H1 (cell line): Measurements from ENCODE around the gene GALR1. TPM values are rescaled to one million over a fixed set of nuclear protein-coding genes. Genes with fewer than 3 reads are reported as not detected.

ENCODE experiments used
- BRCA1 ChIP-seq: IDR thresholded peaks from 2 replicates; pipeline ENCODE4 v1.6.1; 2012; ENCODE audit warnings: low read depth, low read length, improper control_type of control experiment
- HDAC2 ChIP-seq, 2 experiments: fragments of 300-600 bp in 1 of 2; sonication (generic) in 1 of 2; IDR thresholded peaks; 2 replicates each; pipeline ENCODE4 v1.6.1; 2011 to 2012; ENCODE audit warnings: low read depth in 2 of 2, low read length in 2 of 2, mild to moderate bottlenecking in 2 of 2, moderate library complexity in 2 of 2, borderline replicate concordance in 1 of 2, inconsistent platforms in 1 of 2
- HDAC6 ChIP-seq: IDR thresholded peaks from one replicate; pipeline ENCODE4 v1.7.1; 2012; ENCODE audit warnings: low read depth, mild to moderate bottlenecking, inconsistent platforms, low read length, moderate library complexity
- RFX5 ChIP-seq: IDR thresholded peaks from 2 replicates; pipeline ENCODE4 v1.6.1; 2011; ENCODE audit warnings: low read depth, low read length, improper control_type of control experiment, borderline replicate concordance
- SP2 ChIP-seq: IDR thresholded peaks from 2 replicates; pipeline ENCODE4 v1.6.1; 2012; ENCODE audit warnings: mild to moderate bottlenecking, low read length, inconsistent platforms
- YY1 ChIP-seq: IDR thresholded peaks from 2 replicates; pipeline ENCODE4 v1.6.1; 2011; ENCODE audit warnings: low read depth, mild to moderate bottlenecking, low read length
- polyA plus RNA-seq, 7 experiments: library from polyadenylated mRNA; depleted of rRNA in 3 of 7; stranded (reverse) in 5 of 7; unstranded in 2 of 7; fragments of >200 nt in 5 of 7; fragments of 200-250 nt in 2 of 7; gene quantifications; 1 replicate in 5 of 7; 2 replicates in 1 of 7; 4 replicates in 1 of 7; pipeline versions ENCODE4 v1.2.1 to v1.2.3, GENCODE V29; 2011 to 2013; ENCODE audit warnings: missing spikeins in 2 of 7, mixed read lengths in 2 of 7
- total RNA-seq: library from RNA; stranded (reverse); fragmentation: NEBNext Ultra II Directional; extraction: Animal tissue kit (Norgen Biotek cat#: 25700); gene quantifications from 2 replicates; pipeline ENCODE4 v1.2.1, GENCODE V29; 2021
- TF ChIP-seq, protein P1 (sequence below): fragments of 300-600 bp; sonication (generic); IDR thresholded peaks from 2 replicates; pipeline ENCODE4 v1.7.1; 2012; ENCODE audit warnings: low read length, moderate library complexity, mild to moderate bottlenecking, inconsistent platforms; ENCODE audit not compliant: insufficient replicate concordance
- TF ChIP-seq, protein P2 (sequence below): IDR thresholded peaks from 2 replicates; pipeline ENCODE4 v1.6.1; 2012; ENCODE audit warnings: low read length, inconsistent platforms
- TF ChIP-seq, protein P3 (sequence below): IDR thresholded peaks from 2 replicates; pipeline ENCODE4 v1.6.1; 2012; ENCODE audit warnings: inconsistent platforms

The GALR1 gene
- total and polyA plus RNA-seq, 2 of the 8 experiments (the other 6 are each of a cell fraction or from before 2014, with no cell fraction given), result 0.09 to 1.6 TPM

DNA sequence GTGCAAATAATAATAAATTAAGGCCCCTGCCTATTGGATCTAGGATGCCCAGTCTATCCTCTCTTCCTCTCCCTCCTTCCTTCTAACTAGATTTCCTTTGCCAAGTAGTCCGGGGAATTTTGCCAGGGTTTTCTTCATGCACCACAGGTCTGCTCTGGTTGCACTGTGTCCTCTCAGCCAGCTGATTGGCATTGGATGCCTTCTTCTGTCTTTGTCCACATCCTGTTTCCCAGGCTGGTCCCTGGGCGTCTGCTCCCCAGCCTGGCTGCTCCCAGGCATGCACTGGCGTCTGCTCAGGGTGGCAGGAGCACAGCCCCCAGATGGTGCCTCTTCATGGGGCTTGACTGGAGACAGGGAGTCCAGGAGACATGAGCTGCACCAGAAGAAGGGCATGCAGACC lies 66.4 kb downstream of the GALR1 start (continued):
- TF ChIP-seq, protein P1, sequence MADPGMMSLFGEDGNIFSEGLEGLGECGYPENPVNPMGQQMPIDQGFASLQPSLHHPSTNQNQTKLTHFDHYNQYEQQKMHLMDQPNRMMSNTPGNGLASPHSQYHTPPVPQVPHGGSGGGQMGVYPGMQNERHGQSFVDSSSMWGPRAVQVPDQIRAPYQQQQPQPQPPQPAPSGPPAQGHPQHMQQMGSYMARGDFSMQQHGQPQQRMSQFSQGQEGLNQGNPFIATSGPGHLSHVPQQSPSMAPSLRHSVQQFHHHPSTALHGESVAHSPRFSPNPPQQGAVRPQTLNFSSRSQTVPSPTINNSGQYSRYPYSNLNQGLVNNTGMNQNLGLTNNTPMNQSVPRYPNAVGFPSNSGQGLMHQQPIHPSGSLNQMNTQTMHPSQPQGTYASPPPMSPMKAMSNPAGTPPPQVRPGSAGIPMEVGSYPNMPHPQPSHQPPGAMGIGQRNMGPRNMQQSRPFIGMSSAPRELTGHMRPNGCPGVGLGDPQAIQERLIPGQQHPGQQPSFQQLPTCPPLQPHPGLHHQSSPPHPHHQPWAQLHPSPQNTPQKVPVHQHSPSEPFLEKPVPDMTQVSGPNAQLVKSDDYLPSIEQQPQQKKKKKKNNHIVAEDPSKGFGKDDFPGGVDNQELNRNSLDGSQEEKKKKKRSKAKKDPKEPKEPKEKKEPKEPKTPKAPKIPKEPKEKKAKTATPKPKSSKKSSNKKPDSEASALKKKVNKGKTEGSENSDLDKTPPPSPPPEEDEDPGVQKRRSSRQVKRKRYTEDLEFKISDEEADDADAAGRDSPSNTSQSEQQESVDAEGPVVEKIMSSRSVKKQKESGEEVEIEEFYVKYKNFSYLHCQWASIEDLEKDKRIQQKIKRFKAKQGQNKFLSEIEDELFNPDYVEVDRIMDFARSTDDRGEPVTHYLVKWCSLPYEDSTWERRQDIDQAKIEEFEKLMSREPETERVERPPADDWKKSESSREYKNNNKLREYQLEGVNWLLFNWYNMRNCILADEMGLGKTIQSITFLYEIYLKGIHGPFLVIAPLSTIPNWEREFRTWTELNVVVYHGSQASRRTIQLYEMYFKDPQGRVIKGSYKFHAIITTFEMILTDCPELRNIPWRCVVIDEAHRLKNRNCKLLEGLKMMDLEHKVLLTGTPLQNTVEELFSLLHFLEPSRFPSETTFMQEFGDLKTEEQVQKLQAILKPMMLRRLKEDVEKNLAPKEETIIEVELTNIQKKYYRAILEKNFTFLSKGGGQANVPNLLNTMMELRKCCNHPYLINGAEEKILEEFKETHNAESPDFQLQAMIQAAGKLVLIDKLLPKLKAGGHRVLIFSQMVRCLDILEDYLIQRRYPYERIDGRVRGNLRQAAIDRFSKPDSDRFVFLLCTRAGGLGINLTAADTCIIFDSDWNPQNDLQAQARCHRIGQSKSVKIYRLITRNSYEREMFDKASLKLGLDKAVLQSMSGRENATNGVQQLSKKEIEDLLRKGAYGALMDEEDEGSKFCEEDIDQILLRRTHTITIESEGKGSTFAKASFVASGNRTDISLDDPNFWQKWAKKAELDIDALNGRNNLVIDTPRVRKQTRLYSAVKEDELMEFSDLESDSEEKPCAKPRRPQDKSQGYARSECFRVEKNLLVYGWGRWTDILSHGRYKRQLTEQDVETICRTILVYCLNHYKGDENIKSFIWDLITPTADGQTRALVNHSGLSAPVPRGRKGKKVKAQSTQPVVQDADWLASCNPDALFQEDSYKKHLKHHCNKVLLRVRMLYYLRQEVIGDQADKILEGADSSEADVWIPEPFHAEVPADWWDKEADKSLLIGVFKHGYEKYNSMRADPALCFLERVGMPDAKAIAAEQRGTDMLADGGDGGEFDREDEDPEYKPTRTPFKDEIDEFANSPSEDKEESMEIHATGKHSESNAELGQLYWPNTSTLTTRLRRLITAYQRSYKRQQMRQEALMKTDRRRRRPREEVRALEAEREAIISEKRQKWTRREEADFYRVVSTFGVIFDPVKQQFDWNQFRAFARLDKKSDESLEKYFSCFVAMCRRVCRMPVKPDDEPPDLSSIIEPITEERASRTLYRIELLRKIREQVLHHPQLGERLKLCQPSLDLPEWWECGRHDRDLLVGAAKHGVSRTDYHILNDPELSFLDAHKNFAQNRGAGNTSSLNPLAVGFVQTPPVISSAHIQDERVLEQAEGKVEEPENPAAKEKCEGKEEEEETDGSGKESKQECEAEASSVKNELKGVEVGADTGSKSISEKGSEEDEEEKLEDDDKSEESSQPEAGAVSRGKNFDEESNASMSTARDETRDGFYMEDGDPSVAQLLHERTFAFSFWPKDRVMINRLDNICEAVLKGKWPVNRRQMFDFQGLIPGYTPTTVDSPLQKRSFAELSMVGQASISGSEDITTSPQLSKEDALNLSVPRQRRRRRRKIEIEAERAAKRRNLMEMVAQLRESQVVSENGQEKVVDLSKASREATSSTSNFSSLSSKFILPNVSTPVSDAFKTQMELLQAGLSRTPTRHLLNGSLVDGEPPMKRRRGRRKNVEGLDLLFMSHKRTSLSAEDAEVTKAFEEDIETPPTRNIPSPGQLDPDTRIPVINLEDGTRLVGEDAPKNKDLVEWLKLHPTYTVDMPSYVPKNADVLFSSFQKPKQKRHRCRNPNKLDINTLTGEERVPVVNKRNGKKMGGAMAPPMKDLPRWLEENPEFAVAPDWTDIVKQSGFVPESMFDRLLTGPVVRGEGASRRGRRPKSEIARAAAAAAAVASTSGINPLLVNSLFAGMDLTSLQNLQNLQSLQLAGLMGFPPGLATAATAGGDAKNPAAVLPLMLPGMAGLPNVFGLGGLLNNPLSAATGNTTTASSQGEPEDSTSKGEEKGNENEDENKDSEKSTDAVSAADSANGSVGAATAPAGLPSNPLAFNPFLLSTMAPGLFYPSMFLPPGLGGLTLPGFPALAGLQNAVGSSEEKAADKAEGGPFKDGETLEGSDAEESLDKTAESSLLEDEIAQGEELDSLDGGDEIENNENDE, result no peak
- TF ChIP-seq, protein P2, sequence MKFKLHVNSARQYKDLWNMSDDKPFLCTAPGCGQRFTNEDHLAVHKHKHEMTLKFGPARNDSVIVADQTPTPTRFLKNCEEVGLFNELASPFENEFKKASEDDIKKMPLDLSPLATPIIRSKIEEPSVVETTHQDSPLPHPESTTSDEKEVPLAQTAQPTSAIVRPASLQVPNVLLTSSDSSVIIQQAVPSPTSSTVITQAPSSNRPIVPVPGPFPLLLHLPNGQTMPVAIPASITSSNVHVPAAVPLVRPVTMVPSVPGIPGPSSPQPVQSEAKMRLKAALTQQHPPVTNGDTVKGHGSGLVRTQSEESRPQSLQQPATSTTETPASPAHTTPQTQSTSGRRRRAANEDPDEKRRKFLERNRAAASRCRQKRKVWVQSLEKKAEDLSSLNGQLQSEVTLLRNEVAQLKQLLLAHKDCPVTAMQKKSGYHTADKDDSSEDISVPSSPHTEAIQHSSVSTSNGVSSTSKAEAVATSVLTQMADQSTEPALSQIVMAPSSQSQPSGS, result no peak
- no peak for TF ChIP-seq HDAC2 (IDR thresholded peaks at IDR 0.05; ENCODE audit: borderline replicate concordance in 1 of 2, low read depth in 2 of 2, low read length in 2 of 2)
- TF ChIP-seq, protein P3, sequence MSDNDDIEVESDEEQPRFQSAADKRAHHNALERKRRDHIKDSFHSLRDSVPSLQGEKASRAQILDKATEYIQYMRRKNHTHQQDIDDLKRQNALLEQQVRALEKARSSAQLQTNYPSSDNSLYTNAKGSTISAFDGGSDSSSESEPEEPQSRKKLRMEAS, result no peak
- TF ChIP-seq SP2, result no peak
- TF ChIP-seq YY1, result no peak
- no peak for TF ChIP-seq BRCA1
- no peak for TF ChIP-seq RFX5
- no peak for TF ChIP-seq HDAC6
